GM10847 (cell line): ENCODE data around the gene TAF11L14.

ENCODE experiments used
- POLR2A ChIP-seq: IDR thresholded peaks from 2 replicates; pipeline ENCODE4 v1.6.1; 2011; ENCODE audit not compliant: insufficient read length; ENCODE audit errors: extremely low read depth

The TAF11L14 gene

DNA sequence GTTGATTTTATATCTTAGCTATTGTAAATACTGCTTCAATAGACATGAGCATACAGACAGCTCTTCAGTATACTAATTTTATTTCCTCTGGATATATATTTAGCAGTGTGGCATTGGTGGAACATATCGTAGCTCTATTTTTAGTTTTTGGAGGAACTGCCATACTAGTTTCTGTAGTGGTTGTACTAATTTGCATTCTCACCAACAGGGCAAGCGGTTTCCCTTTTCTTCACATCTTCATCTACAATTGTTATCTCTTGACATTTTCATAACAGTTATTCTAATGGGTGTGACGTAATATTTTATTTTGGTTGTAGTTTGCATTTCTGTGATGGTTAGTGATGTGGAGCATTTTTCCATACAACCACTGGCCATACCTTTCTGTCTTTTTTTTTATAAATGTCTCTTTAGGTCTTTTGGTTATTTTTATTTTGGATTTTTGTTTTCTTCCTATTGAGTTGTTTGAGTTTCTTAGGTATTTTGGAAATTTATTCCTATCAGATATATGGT is 32.5 kb downstream of the TAF11L14 start:
- TF ChIP-seq POLR2A = no peak

DNA sequence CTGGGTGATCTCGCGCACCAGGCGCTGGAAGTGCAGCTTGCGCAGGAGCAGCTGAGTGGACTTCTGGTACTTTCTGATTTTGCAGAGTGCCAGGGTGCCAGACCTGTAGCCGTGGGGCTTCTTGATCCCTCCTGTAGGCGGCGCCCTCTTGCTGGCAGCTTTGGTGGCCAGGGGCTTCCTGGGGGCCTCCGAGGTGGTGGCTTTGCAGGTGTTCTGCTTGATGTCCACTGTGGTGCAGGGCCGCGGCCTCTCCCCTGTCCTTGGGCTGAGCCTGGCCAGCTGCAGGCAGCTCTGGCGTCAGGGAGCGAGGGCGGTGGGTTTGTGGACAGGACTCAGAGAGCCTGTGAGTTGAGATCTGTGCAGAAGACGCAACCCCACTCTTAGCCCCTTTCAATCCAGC is 36.1 kb downstream of the TAF11L14 start:
- no peak for TF ChIP-seq POLR2A

DNA sequence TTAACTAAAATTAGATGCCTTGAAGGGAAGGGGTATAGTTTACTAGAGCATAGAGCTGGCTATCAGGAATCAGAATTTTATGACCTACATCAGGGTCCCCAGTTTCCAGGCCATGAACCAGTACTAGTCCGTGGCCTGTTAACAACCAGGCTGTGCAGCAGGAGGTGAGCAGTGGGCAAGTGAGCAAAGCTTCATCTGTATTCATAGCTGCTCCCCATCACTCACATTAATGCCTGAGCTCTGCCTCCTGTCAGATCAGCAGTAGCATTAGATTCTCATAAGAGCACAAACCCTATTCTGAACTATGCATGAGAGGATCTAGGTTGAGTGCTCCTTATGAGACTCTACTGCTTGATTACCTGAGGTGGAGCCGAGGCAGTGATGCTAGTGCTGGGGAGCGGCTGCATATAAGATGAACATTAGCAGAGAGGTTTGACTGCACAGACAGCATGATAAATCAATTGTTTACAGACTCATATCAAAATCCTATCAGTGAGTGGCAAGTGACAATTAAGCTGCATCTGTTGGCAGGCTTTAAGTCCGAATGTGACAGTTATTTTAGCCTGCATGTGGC is 44.6 kb downstream of the TAF11L14 start:
- TF ChIP-seq POLR2A = no peak

DNA sequence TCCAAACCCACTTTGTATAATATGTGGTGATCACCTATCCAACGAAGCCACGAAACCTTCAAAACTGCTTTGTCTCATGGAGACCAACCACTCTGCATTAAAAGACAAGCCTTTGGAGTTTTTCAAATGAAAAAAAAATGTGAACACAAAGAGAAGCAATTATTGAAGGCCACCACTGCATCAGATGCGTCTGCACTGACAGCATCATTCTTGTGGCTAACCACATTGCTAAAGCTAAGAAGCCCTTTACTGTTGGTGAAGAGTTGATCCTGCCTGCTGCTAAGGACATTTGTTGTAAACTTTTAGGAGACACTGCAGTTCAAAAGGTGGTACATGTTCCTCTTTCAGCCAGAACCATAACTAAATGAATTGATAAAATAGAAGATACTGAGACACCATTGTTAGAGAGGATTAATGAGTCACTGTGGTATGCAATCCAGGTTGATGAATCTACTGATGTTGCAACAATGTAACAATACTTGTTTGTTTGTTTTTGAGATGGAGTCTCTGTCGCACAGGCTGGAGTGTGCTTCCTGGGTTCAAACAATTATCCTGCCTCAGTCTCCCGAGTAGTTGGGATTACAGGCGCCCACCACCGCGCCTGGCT is 45.4 kb downstream of the TAF11L14 start:
- no peak for TF ChIP-seq POLR2A

DNA sequence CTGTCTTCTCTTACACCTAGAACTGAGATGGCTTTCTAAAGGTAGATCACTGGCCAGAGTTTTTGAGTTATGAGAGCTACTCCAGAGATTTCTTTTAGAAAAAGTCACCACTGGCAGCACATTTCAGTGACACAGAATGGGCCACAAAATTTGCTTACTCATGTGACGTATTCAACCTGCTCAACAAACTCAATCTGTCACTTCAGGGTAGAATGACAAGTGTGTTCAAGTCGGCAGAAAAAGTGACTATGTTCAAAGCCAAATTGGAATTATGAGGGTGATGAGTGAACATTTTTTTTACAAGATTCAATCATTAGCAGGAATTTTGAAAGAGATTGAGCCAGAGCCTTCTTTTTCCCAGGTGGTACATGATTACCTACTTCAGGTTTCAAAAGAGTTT is 46.5 kb downstream of the TAF11L14 start:
- no peak for TF ChIP-seq POLR2A
